GM12878 (cell line): ENCODE results near the gene C17orf113. TPM values are rescaled to one million over a fixed set of nuclear protein-coding genes. Genes with fewer than 3 reads are reported as not detected.

Experiments used
- ATAC-seq: fragments of 200-7000 bp; cut with Tn5 transposase; 3 replicates; pipeline ENCODE4 v1.9.1; 2020; ENCODE audit warnings: mild to moderate bottlenecking, moderate library complexity
- BruUV-seq: library from RNA; stranded (reverse); fragments of 400-500 nt; replicated peaks from 2 replicates; lab custom pipeline; 2021; lab: Mats Ljungman, UMichigan
- CTCF ChIA-PET: fragments of 300-600 bp; sonication (Branson Sonifier 250); formaldehyde crosslinking; extraction: SDS; loops from one replicate; lab custom pipeline; 2021; ENCODE audit warnings: inconsistent platforms; lab: Yijun Ruan, JAX
- POLR2A ChIA-PET: fragments of 350-600 bp; formaldehyde crosslinking; extraction: SDS; loops from one replicate; lab custom pipeline; 2021; ENCODE audit warnings: inconsistent platforms; lab: Charles Lee
- RAD21 ChIA-PET: fragments of 300-600 bp; sonication (Branson Sonifier 250); formaldehyde crosslinking; loops from one replicate; lab custom pipeline; 2023; ENCODE audit warnings: antibody characterized with exemption; ENCODE audit not compliant: unreplicated experiment; lab: Charles Lee
- SMC1A ChIA-PET: fragments of 300-600 bp; sonication (Branson Sonifier 250); formaldehyde crosslinking; loops from one replicate; lab custom pipeline; 2023; ENCODE audit not compliant: unreplicated experiment, uncharacterized antibody; lab: Charles Lee
- DNase-seq: peaks from one replicate; pipeline ENCODE4 v3.0.0-alpha.2; 2011; ENCODE audit warnings: low read depth, low spot score
- FAIRE-seq: peaks from 3 replicates; lab custom pipeline; 2011; peaks lifted over from hg19 to GRCh38; lab: Jason Lieb, UNC
- H2AFZ ChIP-seq: 2 replicates; pipeline ENCODE4 v1.6.0; 2011; ENCODE audit warnings: low read depth, low read length, control low read depth; ENCODE audit not compliant: control insufficient read depth
- H3K27ac ChIP-seq: 2 replicates; pipeline ENCODE4 v1.5.1; 2011; ENCODE audit warnings: control low read depth; ENCODE audit not compliant: control insufficient read depth, insufficient read depth
- H3K27me3 ChIP-seq, 2 experiments: replicated peaks in 1 of 2; 2 replicates each; pipeline versions ENCODE4 v1.6.0 to v1.6.1; 2011; ENCODE audit warnings: low read length in 1 of 2; ENCODE audit not compliant: control insufficient read depth in 2 of 2, insufficient read depth in 2 of 2
- H3K36me3 ChIP-seq, 2 experiments: 2 replicates each; pipeline ENCODE4 v1.5.1; 2011; ENCODE audit warnings: low read length in 1 of 2; ENCODE audit not compliant: control insufficient read depth in 2 of 2, insufficient read depth in 2 of 2
- H3K4me1 ChIP-seq: 2 replicates; pipeline ENCODE4 v1.6.1; 2011; ENCODE audit warnings: mild to moderate bottlenecking, low read length, moderate library complexity, mixed read lengths; ENCODE audit not compliant: control insufficient read depth, insufficient read depth
- H3K4me2 ChIP-seq: 2 replicates; pipeline ENCODE4 v1.6.0; 2011; ENCODE audit warnings: control low read depth; ENCODE audit not compliant: control insufficient read depth, insufficient read depth
- H3K4me3 ChIP-seq: fragments of 200-600 bp; sonication (generic); 2 replicates; pipeline ENCODE4 v1.5.1; 2016
- H3K79me2 ChIP-seq: 2 replicates; pipeline ENCODE4 v1.6.0; 2011; ENCODE audit warnings: low read length; ENCODE audit not compliant: control insufficient read depth, insufficient read depth
- H3K9ac ChIP-seq: 2 replicates; pipeline ENCODE4 v1.8.0; 2011; ENCODE audit warnings: low read length, control low read depth, mixed read lengths; ENCODE audit not compliant: control insufficient read depth, insufficient read depth
- H3K9me3 ChIP-seq: replicated peaks from 3 replicates; pipeline ENCODE4 v1.5.1; 2011; ENCODE audit warnings: mild to moderate bottlenecking, low read length; ENCODE audit not compliant: control insufficient read depth, insufficient read depth
- H4K20me1 ChIP-seq: 2 replicates; pipeline ENCODE4 v1.6.0; 2011; ENCODE audit not compliant: control insufficient read depth, insufficient read depth
- BCL3 ChIP-seq: IDR thresholded peaks from 2 replicates; pipeline ENCODE4 v1.6.1; 2011; ENCODE audit warnings: borderline replicate concordance, low read depth, mild to moderate bottlenecking, moderate library complexity, low read length; ENCODE audit not compliant: insufficient read depth, poor library complexity, severe bottlenecking
- BRCA1 ChIP-seq: IDR thresholded peaks from 2 replicates; pipeline ENCODE4 v1.6.1; 2011; ENCODE audit warnings: low read depth, low read length, improper control_type of control experiment
- KAT2A ChIP-seq: conservative IDR thresholded peaks from 2 replicates; pipeline ENCODE4 v1.6.1; 2011; ENCODE audit warnings: low read depth, low read length; ENCODE audit not compliant: control insufficient read depth
- MEF2B ChIP-seq: fragments of 450-650 bp; IDR thresholded peaks from 2 replicates; pipeline ENCODE4 v1.6.1; 2018; ENCODE audit warnings: mild to moderate bottlenecking, moderate library complexity; ENCODE audit not compliant: partially characterized antibody, poor library complexity, severe bottlenecking
- NFIC ChIP-seq: IDR thresholded peaks from 2 replicates; pipeline ENCODE4 v1.6.1; 2012; ENCODE audit warnings: low read depth, mild to moderate bottlenecking, inconsistent platforms, low read length, moderate library complexity
- NFYA ChIP-seq: IDR thresholded peaks from 2 replicates; pipeline ENCODE4 v1.6.1; 2011; ENCODE audit warnings: low read depth, mild to moderate bottlenecking, low read length, improper control_type of control experiment, borderline replicate concordance
- NKRF ChIP-seq: fragments of 450-650 bp; conservative IDR thresholded peaks from 2 replicates; pipeline ENCODE4 v1.6.1; 2017; ENCODE audit warnings: mild to moderate bottlenecking, moderate library complexity
- PAX5 ChIP-seq: IDR thresholded peaks from 2 replicates; pipeline ENCODE4 v1.6.1; 2011; ENCODE audit warnings: low read depth, low read length, borderline replicate concordance
- POLR2AphosphoS5 ChIP-seq: IDR thresholded peaks from 2 replicates; pipeline ENCODE4 v1.6.1; 2011; ENCODE audit warnings: mild to moderate bottlenecking, low read length, inconsistent platforms
- POU2F2 ChIP-seq: IDR thresholded peaks from 3 replicates; pipeline ENCODE4 v1.6.1; 2011; ENCODE audit warnings: low read depth, mild to moderate bottlenecking, low read length, borderline replicate concordance
- PRDM15 ChIP-seq: fragments of 450-650 bp; formaldehyde crosslinking; IDR thresholded peaks from 2 replicates; pipeline ENCODE4 v1.4.0; 2020; ENCODE audit warnings: mild to moderate bottlenecking, moderate library complexity
- RFX5 ChIP-seq: IDR thresholded peaks from 2 replicates; pipeline ENCODE4 v1.6.1; 2011; ENCODE audit warnings: low read depth, low read length, improper control_type of control experiment
- SPI1 ChIP-seq: IDR thresholded peaks from 2 replicates; pipeline ENCODE4 v1.6.1; 2011; ENCODE audit warnings: low read depth, mild to moderate bottlenecking, low read length, moderate library complexity, borderline replicate concordance; ENCODE audit not compliant: insufficient read depth
- TAF1 ChIP-seq: IDR thresholded peaks from 2 replicates; pipeline ENCODE4 v1.6.1; 2011; ENCODE audit warnings: mild to moderate bottlenecking, low read depth, low read length, borderline replicate concordance
- TARDBP ChIP-seq: IDR thresholded peaks from 2 replicates; pipeline ENCODE4 v1.6.1; 2016; ENCODE audit warnings: borderline replicate concordance
- TCF12 ChIP-seq: IDR thresholded peaks from 2 replicates; pipeline ENCODE4 v1.6.1; 2011; ENCODE audit warnings: low read depth, mild to moderate bottlenecking, low read length
- ZZZ3 ChIP-seq: IDR thresholded peaks from 2 replicates; pipeline ENCODE4 v1.6.1; 2011; ENCODE audit warnings: low read depth; ENCODE audit not compliant: control insufficient read depth, insufficient read length
- WGBS: methylation state at CpG from one replicate; pipeline ENCODE4 v1.1.6; 2016; ENCODE audit warnings: low lambda C conversion rate; ENCODE audit not compliant: insufficient replicate concordance, insufficient coverage; ENCODE audit errors: missing lambda C conversion rate; 5-methylcytosine and 5-hydroxymethylcytosine counted together
- in situ Hi-C: fragments of 300-500 bp; cut with MboI; formaldehyde crosslinking; loops from 9 replicates; pipeline ENCODE4 v1.14.3; 2018; ENCODE audit warnings: mixed read lengths
- intact Hi-C: fragments of 100-400 bp; cut with micrococcal nuclease; formaldehyde crosslinking; loops from one replicate; pipeline ENCODE4 v1.14.2; 2022; ENCODE audit not compliant: unreplicated experiment
- polyA plus RNA-seq, 11 experiments: library from polyadenylated mRNA; depleted of rRNA in 4 of 11; unstranded in 6 of 11; stranded (reverse) in 5 of 11; fragments of >200 nt; fragmentation: Nextera tagmentation in 4 of 11; fragmentation: Illumina TruSeq in 1 of 11; extraction: Ambion mirVana in 4 of 11; extraction: Trizol in 1 of 11; gene quantifications; 1 replicate in 1 of 11; 2 replicates in 10 of 11; pipeline versions ENCODE4 v1.2.1 to v1.2.3, GENCODE V29; 2011 to 2016; ENCODE audit warnings: inconsistent platforms in 2 of 11, missing spikeins in 2 of 11, low read depth in 1 of 11
- total RNA-seq, 4 experiments: library from RNA; depleted of rRNA in 3 of 4; stranded (reverse); fragments of >200 nt in 3 of 4; fragmentation: Illumina TruSeq in 1 of 4; extraction: Trizol in 1 of 4; gene quantifications; 2 replicates each; pipeline versions ENCODE4 v1.2.1 to v1.2.3, GENCODE V29; 2013 to 2021

The C17orf113 gene
- total and polyA plus RNA-seq, 10 of the 15 experiments (the other 5 are each of a cell fraction or from before 2014, with no cell fraction given): 0.03 to 0.17 (median 0.08) TPM; not detected in 3

- ChIA-PET RAD21 (interaction anchor here (0.7 kb wide), 1 partner anchor 58 kb away, joined by 3 read pairs; no protein-coding TSS in a partner anchor), CTCF (interaction anchor here (1.0 kb wide), 1 partner anchor 27 kb away, joined by 3 read pairs; no protein-coding TSS in a partner anchor)
- Histone ChIP-seq H3K79me2 (no peaks in the 10 kb centered on the region), H3K4me2 (no peak overlapping the region), H3K27ac (no peak overlapping the region), H3K4me3 (no peak overlapping the region), H3K27me3 (peaks cover 1 to 6% of the 10 kb centered on the region in 2 experiments; a peak in 2 of 4 replicates), H3K9ac (no peak overlapping the region), H2AFZ (no peak overlapping the region)
- no peak for FAIRE-seq
- TF ChIP-seq ZZZ3 (no peak), NFIC (no peak), NFYA (no peak), PAX5 (no peak), PRDM15 (CRISPR knock-in tag) (no peak), MEF2B (no peak), POLR2AphosphoS5 (no peak), TAF1 (no peak), POU2F2 (no peak), NKRF (no peak), BRCA1 (no peak), KAT2A (no peak), SPI1 (no peak), TARDBP (no peak), BCL3 (no peak), RFX5 (no peak), TCF12 (no peak)
- TF ChIP-seq, all 136 proteins: peak for 0
- SMC1A ChIA-PET: no interaction called here
- 37% methylated on average over 11 of the region's 12 CpGs for whole genome bisulfite sequencing
- Histone ChIP-seq H3K4me1 (peaks cover 5% of the 10 kb centered on the region), H3K9me3 (no peaks in the 10 kb centered on the region), H3K36me3 (no peaks in the 10 kb centered on the region), H4K20me1 (0 out of 2 replicates have a peak, but pooled peaks cover 3% of the 10 kb centered on the region)
- no TSS peak for BruUV-seq
- POLR2A ChIA-PET: interaction anchor here (0.7 kb wide), 1 partner anchor 121 kb away, joined by 3 read pairs; no protein-coding TSS in a partner anchor
- in situ Hi-C loops: no loop called here
- no peak for DNase-seq
- no peak for ATAC-seq
- intact Hi-C loops: no loop called here
These were observed 44.1 kb upstream of the C17orf113 start for GRCh38 chr17:42094375-42095069.
